ENCODE results near the gene NOS1AP.

The NOS1AP gene

DNA sequence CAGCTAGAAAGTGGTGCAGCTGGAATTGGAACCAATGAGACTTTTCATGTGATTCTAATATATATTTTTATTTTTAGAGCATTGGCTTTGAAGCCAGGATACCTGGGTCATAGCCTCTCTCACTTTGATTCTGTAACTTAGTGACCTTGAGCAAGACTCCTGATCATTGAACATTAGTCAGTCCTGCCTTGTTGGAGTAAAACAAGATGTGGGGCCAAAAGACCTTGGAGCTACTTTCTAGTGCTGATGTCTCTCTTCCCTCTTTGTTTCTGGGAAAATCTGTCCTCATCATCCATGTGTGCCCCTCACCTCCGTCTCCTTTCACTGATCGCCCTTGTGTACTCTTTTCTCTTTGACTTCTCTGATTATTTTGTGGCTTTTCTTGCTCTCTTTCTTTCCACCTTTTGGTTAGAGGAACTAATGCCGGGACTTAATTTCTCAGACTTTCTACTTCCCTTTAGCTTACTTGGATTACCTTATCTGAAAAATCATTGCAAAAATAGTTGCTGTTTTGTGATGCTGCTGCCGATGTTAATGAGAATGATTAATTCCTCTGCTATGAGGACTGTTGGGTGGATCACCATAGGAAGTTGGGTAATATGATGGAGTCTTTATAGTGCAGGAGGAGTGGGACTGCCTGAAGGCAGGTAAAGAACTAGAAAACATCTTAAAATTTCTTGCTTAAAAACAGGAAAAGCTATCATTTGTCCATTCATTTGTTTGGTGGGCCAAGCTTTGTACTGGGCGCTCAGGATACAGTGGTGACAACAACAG is 72.0 kb downstream of the NOS1AP start:
- DNase-seq, result no peak

DNA sequence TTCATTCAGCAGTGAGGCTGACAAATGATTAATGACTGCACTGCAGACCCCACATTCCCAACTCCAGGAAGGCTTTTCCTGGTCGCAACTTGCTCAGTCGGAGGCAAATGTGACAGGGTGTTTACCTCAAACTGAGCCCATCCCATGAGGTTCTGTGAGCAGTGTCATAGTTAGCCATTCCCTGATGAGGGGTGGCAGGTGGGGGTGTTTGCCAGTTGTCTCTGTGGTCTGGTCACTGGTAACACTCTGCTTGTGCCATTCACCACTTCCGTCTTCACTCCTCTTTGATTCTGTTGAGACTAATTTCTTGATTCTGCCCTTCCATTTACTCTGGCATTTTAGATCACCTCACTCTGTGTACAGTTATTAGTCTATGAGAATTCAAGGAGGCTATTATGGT is 73.5 kb downstream of the NOS1AP start:
- DNase-seq, result no peak

DNA sequence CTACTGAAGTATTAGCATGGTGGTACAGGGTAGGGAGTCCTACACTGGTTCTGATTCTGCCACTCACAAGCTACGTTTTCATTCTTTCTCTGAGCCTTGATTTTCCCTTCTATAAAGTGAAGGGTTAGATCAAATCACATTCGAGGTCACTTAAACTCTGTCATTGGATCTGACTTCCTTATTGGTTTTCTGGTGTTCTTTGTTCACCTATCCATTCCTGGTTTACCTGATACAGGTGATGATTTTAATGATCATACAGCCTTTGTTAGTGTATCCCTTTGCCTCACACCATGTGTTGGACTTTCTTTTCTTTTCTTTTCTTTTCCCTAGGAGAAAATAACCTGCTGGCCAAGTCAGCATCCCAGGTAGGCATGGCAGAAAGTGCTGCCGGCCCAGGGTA is 74.8 kb downstream of the NOS1AP start:
- no peak for DNase-seq

DNA sequence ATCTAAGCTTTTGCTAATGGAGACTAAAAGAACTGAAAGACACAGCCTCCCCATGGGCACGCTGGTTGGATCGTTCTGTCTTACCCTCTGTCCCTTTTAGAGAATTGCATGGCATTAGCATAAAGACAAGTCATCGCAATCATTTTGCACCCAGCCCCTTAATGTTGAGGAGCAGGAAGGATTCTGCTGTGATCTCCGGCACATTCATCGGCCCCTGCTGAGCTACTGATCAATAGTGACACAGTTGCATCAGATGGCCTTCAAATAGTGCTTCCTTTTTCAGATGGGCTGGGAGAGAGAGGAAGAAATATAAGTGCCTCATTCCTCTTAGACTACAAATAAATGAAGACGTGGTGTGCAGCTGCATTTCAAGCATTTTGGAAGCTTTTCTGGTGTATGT is 75.4 kb downstream of the NOS1AP start:
- no peak for DNase-seq

DNA sequence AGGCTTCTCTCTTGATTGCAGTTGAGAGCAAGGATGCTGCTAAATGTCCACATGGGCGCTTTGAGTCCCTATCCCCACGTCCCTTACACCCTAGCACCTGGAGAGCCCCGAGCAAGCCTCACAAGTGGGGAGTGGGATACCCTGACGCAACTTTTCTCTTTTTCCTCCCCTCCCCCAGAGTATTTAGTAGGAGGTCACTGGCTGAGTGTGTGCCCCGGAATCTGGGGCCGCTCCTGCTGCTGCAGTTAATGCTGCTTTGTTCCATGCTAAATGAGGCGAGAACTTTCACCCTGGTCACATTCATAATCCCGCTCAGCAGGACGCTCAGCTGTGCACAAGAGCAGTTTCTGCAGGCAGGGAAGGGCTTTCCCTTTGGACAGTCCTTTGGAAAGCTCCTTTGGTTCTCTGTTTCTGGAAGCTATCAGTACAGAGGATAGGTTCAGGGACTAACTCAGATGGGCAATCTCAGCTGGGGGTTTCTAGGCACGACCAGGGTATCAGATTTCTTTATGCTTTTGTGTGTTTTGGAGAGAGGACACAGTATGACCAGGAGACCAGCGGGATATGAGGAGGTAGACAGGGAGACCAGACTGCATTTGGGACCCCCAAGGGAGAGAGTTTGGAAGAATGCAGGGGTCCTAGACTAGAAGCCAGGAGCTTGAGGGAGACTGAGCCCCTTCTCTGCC is 75.9 kb downstream of the NOS1AP start:
- no peak for DNase-seq

DNA sequence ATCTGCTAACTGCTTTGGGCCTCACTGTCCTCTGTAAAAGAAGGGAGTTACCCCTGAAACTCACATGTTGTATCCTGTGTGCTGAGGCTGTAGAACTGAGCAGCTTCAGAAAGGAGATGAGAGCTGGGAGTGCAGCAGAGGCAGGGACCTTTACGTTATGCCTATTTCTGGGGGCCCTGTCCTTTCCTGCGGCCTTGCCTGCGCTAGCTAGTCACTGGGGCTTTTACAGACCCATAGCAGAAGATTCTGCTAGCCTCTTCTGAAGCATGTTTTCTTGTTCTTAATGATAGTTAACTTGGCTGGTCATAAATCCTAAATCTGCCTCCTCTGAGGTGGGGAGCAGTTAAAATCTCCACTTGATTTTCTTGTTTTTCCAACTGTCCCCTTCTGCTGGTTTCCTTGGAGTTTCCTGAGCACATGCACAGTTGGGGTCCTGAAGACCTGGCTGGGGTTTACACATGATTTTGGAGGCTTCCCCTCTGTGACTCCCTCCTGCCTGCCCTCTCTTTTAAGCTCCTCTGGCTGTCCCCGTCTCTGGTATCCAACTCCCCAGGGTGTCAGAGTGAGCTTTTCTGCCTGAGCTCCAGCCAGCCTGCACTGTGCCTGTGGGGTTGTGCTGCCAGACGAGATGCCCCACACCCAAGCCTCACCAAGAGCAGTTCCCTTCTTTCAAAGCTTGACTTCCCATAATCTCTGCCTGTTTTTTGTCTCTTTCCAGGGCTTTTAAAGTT is 76.6 kb downstream of the NOS1AP start:
- DNase-seq, result no peak

DNA sequence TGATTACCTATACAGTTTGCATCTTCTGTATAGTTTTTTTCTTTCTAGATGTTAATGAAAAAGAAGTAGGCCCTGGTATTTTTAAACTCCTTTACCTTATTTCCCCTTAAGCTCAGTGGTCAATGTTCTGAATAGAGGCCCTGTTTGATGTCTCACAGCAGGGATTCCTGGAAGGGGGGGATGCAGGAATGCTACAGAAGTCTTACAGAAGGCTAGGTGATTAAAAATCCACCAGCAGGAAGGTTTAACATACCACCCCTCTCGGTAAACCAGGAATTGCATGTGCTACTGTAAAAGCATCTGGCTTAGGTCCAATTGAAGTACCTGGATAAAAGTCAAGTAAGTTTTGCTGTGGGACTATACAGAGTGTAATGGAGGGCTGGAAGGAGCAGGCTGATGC is 78.3 kb downstream of the NOS1AP start:
- no peak for DNase-seq

DNA sequence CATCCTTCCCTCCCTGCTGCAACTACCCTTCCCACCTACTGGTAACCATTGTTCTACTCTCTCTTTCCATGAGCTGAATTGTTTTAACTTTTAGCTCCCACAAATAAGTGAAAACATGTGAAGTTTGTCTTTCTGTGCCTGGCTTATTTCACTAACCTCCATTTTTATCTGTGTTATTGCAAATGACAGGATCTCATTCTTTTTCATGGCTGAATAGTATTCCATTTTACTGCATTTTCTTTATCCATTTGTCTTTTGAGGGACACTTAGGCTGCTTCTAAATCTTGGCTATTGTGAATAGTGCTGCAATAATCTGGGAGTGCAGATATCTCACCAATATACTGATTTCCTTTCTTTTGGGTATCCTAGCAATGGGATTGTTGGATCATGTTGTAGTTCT is 80.6 kb downstream of the NOS1AP start:
- DNase-seq, result no peak

DNA sequence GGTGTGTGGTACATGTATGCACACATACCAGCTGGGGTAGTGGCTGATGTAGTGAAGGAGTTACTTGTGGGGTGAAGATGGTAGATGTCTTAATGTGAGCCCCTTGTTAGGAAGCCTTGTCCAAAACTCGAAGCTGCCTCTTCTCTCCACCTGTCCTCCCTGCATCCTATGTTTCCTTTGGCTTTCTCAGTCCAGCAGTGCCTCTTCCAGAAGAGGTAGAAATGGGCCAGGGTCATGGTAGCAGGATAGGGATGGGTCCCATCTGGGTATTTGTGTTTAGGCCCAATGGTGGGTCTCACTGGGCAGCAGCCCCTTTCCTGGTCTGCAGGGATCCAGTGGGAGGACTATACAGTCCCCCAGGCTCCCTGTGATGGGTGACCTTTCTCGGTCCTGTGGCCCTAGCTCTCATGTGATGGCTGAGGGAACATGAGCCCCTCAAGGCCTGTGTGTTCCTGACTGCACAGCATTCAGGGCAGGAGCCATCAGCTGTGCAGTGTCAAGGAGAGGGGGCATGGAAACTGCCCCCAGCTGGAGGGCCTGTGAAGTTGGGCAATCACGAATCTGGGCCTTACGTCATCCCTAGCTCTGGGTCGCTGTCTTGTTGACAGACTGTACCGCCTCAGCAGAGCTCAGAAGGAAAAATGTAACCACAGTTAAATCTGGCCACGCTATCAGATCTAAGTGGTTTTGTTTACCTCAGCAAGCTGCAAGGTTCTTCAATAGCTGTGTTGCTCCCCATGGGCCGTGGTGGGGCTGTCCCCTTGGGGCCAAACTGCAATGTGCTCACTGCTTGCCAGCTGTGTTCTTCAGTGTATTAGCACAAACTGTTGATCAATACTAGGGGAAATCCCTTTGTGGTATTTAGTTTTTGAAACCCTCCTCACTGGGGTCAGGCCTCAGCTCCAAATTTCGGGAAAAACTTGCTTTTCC is 82.7 kb downstream of the NOS1AP start:
- DNase-seq, result no peak

DNA sequence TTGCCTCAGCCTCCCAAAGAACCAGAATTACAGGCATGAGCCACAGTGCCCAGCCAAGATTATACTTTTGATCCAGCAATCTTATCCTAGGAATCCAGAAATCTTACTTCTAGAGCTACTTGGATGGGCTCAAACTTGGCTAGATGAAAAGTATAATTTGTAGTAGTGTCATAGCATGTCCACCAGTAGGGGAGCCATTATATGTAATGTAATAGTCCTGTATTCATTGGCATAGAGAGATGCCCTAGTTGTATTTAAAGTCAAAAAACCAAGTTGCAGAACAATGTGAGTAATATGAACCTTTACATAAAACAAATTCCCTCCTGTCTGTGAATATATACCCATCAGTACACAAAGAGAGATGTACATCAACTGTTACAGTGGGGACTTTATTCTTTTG is 83.9 kb downstream of the NOS1AP start:
- no peak for DNase-seq

DNA sequence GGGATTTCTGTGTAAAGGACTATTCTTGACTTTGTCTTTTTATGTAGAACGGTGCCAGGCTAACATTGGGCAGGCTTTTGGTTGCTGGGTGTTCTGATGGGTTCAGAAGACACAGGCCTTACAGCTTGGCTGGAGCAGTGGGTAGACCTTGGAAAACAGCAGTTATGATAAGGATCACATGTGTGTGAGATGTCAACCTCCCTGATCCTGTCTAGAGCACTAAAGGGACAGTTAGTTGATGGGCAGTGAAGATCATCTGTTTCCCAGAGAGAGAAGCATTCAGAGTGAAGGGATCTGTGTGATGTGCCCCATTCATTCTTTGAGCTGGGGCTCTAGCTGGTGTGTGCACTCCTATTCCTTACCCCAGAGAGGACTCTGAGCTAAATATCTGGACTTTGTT is 88.0 kb downstream of the NOS1AP start:
- no peak for DNase-seq

DNA sequence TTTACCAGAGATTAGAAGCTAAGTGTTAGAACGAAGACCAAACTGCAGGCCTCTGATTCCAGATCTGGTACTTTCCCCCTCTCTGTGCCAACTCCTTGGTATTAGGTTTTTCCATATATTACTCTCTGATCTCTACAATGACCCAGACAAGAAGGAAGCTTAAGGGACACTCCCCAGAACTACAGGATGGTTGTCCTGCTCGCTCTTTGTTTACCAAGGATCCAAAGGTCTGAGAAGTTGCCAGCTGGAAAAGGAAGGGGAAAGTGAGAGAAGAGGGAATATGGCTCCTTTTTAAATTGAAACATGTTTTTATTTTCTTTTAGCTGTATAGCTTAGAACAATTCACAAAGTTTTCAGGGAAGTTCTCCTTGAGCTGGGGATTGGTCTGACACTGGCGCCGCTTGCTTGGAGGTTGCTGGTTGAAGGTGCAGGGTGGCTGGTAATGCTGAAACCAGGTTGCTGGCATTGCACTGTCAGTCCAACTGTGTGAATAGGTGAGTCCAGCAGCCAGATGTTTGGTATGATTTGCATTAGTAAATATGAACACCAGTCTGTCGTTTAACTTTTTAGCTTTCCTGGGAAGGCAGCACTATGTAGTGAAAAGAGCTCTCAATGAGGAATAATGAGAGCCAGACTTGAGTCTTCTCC is 89.3 kb downstream of the NOS1AP start:
- DNase-seq, result no peak

DNA sequence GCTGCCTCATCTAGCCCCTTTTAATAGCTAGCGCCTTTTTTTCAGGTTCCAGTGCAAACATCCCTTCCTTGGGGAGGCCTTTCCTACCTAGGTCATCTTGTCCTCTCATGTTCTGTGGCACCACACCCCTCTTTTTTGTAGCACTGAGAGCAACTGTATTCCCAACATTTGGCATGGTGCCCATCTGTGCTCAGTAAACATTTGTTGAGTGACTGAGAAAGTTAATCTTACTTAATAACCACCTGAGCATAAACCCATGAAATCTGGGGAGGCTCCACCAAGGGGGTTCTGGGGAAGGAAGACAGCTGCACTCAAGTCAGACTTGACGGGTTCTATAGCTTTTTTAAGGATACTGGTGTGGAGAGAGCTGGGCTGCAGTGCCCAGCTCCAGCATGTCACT is 90.0 kb downstream of the NOS1AP start:
- DNase-seq, result no peak

DNA sequence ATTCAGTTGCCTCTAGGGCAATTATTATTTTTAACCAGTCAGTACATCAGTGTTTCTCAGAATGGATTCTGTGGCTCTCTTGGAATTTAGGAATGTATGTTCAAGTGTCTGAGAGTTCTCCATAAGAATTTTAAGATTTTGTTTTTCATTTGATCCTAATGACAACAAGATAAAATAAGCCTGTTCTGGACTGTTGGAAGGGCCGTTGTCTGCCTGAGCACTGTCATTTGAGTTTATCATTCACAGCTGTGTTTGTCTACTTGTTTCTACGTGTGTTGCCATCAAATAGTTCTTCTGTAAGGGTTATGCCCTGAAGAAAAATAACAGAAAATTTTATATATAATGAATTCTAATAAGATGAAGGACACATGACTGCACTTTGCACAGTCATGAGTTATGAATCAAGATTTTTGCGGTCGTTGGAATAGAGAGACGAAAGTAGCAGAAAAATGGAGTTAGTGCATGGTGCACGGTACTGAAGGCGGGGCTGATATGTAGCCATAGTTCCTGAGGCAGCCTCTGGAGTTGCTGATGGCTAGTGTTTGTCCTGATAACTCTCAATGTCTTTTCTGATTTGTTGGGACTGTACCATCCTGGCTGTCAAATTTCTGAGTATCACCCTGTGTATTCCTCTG is 92.5 kb downstream of the NOS1AP start:
- DNase-seq, result no peak

DNA sequence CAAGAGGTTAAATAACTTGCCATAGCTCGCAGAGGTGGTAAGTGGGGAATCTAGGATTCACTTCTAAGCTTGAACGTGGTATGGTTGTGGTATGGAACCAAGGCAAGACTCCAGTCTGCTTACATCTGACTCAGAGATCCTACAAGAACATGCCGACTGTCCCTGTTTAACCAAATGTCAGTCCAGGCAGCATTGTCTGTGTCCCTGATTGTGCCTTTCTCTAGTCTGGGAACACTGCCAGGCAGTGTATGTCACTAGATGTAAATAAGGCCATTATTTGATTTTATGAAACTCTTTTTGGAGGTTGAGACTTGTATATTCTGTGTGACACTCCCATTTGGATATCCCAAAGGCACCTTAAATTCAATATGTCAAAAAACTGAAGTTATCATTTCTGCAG is 96.0 kb downstream of the NOS1AP start:
- no peak for DNase-seq

DNA sequence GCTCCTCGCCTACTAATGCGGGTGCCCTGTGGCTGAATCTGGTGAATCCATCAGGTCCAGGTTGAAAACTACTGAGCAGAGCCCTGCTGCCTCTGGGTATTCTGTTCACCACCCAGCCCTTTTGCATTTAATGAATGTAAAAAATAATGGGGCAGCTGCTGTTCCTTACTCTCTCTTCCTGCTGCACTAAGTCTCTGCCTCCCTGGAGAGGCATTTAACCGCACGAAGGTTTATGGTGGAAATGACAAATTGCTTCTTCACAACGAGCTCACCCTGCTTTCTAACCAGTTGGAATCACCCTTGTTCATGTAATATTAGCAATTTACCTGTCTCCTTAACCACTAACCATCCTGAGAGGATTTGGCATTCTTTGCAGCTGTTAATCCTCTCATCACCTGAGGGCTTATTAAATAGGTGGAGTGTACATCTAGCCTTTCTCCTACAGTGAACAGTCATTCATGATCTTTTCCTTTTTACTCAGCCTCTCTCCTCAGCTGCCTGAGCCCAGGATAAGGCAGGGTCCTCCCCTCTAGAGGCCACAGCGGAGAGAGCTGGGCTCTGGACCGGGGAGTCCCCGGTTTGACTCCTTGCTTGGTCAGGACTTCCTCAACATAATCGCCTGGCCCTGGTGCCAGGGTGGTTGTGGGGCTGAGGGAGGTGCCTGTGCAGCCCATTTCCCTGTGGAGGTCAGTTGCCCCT is 97.6 kb downstream of the NOS1AP start:
- no peak for DNase-seq

DNA sequence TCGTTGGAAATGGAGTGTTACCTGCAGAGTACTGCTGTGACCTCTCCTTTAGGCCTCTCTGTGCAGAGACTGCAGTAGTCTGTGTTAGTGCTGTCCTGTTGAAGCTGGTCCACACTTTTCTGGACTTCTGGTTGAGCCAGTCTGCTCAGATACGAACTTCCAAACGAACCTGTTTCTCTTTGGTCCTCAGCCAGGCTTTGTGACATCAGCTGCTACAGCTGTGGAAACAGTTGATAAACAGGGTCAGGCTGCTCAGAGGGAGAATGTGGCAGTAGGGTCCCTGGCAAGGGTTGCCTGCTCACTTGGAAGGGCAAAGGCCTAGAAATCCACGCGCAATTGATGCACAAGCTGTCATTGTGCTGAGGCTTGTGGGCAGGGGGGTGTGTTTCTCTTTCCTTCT is 98.8 kb downstream of the NOS1AP start:
- no peak for DNase-seq

DNA sequence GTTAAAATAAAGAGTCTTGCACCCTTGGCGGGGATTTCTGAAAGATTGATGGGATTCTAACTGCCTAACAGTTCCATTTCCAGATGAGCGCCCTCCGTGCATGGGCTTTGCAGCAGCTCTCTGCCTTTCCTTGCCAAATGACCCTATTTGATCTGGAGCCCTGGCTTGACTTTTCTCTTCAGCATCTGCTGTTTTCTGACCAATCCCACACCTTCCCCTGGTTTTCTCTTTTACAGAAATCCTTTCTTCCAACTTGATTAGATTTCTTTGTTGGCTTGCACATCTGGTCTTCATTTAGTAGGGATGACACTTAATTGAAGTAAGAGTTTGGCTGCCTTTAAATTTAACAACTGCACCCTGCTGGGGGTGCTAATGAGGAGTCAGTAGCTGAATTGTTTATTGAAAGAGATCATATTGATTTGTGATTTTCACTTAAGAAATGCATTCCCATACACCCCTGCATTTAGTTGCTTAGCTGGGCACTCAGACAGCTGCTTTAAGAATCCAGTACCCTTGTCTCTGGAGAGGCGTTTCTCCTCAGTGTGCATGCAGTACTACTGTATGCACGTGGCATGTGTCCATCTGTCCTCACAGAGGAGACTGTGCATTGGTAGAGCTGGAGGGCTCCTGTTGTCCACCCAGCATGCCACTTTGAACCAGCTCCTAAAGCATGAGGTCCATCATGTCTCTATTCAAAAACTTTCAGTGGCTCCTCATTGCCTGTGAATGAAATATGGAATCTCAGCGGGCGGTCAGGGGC is 99.7 kb downstream of the NOS1AP start:
- no peak for DNase-seq

DNA sequence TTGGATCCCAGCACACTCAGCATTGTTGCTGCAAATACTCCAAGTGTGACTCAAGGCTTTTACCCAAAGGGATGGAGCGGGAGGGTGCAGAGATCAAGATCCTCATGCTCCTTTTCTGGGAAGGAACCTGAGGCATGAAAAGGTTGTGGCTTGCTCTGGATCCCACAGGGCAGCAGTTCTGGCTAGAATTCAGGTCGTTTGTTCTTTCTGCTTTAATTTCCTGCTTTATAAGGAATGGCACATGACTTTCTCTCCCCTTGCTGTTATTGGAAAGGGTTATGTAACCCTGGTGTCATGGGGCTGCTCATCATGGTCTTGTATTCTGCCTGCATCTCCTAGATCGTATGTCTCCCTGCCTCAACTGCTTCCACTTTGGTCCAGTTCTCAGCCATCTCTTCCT is 101.6 kb downstream of the NOS1AP start:
- DNase-seq, result no peak

DNA sequence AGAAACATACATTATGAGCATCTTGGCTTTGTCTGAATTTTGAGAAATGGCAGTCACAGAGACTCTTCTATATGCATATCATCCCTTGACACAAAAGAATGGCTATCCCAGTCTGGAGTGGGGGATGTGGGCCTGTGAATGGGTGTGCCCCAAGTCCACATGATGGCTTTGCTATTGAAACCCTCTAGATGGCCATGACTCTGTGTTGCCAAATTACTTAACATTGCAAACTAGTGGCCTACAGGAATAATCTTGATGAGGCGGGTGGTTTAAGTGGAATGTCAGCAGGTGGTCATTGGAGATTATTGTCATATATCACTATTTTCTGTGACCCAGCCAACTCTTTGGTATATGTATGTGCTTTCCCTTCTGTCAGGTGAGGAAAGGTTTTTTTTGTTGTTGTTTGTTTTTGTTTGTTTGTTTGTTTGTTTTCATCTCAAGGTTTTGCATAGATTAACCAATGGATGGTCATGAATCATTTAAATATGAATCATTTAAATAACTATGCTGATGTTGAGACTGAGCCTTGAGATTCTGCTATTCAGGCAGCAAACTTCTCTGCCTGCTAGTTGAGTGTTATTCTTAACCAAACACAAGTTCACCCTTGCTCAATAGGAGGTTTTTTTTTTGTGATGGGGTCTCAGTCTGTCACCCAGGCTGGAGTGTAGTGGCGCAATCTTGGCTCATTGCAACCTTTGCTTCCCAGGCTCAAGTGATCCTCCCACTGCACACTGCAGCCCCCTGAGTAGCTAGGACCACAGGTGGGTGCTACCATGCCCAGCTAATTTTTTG is 103.0 kb downstream of the NOS1AP start:
- no peak for DNase-seq
